HFFc6 (cell line): ENCODE measurements around the gene SCUBE3. TPM values are rescaled to one million over a fixed set of nuclear protein-coding genes. Genes with fewer than 3 reads are reported as not detected.

ENCODE experiments used
- DNase-seq: peaks from one replicate; pipeline ENCODE4 v3.0.0-alpha.2; 2018
- H3K27ac Mint-ChIP-seq: 2 replicates; pipeline ENCODE4 v1.8.0; 2020; ENCODE audit warnings: mild to moderate bottlenecking, mixed read lengths
- H3K27me3 Mint-ChIP-seq: 2 replicates; pipeline ENCODE4 v1.8.0; 2021; ENCODE audit warnings: mild to moderate bottlenecking, moderate library complexity, mixed read lengths; ENCODE audit not compliant: insufficient read depth
- H3K36me3 Mint-ChIP-seq: 2 replicates; pipeline ENCODE4 v1.8.0; 2021; ENCODE audit warnings: low read depth, mixed read lengths
- H3K4me1 Mint-ChIP-seq: 2 replicates; pipeline ENCODE4 v1.8.0; 2020; ENCODE audit warnings: low read depth, mixed read lengths
- H3K4me3 Mint-ChIP-seq: 2 replicates; pipeline ENCODE4 v1.8.0; 2020; ENCODE audit warnings: mild to moderate bottlenecking, moderate library complexity, mixed read lengths
- H3K9me3 Mint-ChIP-seq: 2 replicates; pipeline ENCODE4 v1.8.0; 2020; ENCODE audit warnings: mild to moderate bottlenecking, mixed read lengths
- CTCF ChIP-seq: fragments of 200-600 bp; sonication (generic); IDR thresholded peaks from 2 replicates; pipeline ENCODE4 v1.5.0; 2021; ENCODE audit warnings: antibody characterized with exemption, mild to moderate bottlenecking
- total RNA-seq, 6 experiments: library from RNA; stranded (reverse); fragmentation: NEBNext Ultra II Directional; extraction: Animal tissue kit (Norgen Biotek cat#: 25700); gene quantifications; 2 replicates in 1 of 6; 3 replicates in 5 of 6; pipeline ENCODE4 v1.2.3, GENCODE V29; 2021

Gene SCUBE3
- total RNA-seq, 6 experiments from 2014 or later, result 37.0 to 75.0 (median 44.3) TPM

- no peak overlapping the region for H3K4me3 Mint-ChIP-seq
- H3K4me1 Mint-ChIP-seq, result peaks cover 54% of the 10 kb centered on the region
- peaks cover 9% of the 10 kb centered on the region; the same call in 1 of the 2 replicates for H3K36me3 Mint-ChIP-seq
- H3K27ac Mint-ChIP-seq, result no peak overlapping the region; the same call in 1 of the 2 replicates
- DNase-seq, result no peak
- H3K27me3 Mint-ChIP-seq, result peaks cover 1% of the 10 kb centered on the region; the same call in 1 of the 2 replicates
- TF ChIP-seq CTCF, result no peak
- no peaks in the 10 kb centered on the region for H3K9me3 Mint-ChIP-seq
These were observed 7.0 kb downstream of the SCUBE3 start for GRCh38 chr6:35220711-35221110.

- peaks cover 32% of the 10 kb centered on the region for H3K4me1 Mint-ChIP-seq
- no peak overlapping the region for H3K4me3 Mint-ChIP-seq
- H3K9me3 Mint-ChIP-seq, result no peaks in the 10 kb centered on the region
- no peak for DNase-seq
- peaks cover 6% of the 10 kb centered on the region; the same call in 1 of the 2 replicates for H3K36me3 Mint-ChIP-seq
- TF ChIP-seq CTCF, result no peak
- H3K27me3 Mint-ChIP-seq, result peaks cover 1% of the 10 kb centered on the region; the same call in 1 of the 2 replicates
- no peak overlapping the region for H3K27ac Mint-ChIP-seq
These were observed 9.6 kb downstream of the SCUBE3 start for GRCh38 chr6:35223396-35223795.

- Mint-ChIP-seq H3K27ac (no peak overlapping the region), H3K36me3 (peaks cover 6% of the 10 kb centered on the region; the same call in 1 of the 2 replicates), H3K27me3 (peaks cover 1% of the 10 kb centered on the region; the same call in 1 of the 2 replicates)
These were observed 11.0 kb downstream of the SCUBE3 start for GRCh38 chr6:35224720-35225119.

GRCh38 chr6:35228481-35228880 is 14.7 kb downstream of the SCUBE3 start:
- H3K36me3 Mint-ChIP-seq, result peaks cover 21% of the 10 kb centered on the region
- no peak overlapping the region for H3K4me3 Mint-ChIP-seq
- no peak for DNase-seq
- no peaks in the 10 kb centered on the region for H3K9me3 Mint-ChIP-seq
- peaks cover 21% of the 10 kb centered on the region for H3K4me1 Mint-ChIP-seq
- no peak for TF ChIP-seq CTCF
- H3K27ac Mint-ChIP-seq, result no peak overlapping the region
- H3K27me3 Mint-ChIP-seq, result peaks cover 3% of the 10 kb centered on the region

More at GRCh38 chr6:35224720-35225119, 11.0 kb downstream of the SCUBE3 start:
- peaks cover 20% of the 10 kb centered on the region for H3K4me1 Mint-ChIP-seq
- no peak for TF ChIP-seq CTCF
- no peaks in the 10 kb centered on the region for H3K9me3 Mint-ChIP-seq
- H3K4me3 Mint-ChIP-seq, result no peak overlapping the region
- DNase-seq, result no peak

- no peak overlapping the region for H3K27ac Mint-ChIP-seq
These were observed 15.5 kb downstream of the SCUBE3 start for GRCh38 chr6:35229304-35229703.

More at GRCh38 chr6:35229304-35229703, 15.5 kb downstream of the SCUBE3 start:
- DNase-seq, result no peak
- Mint-ChIP-seq H3K4me3 (no peak overlapping the region), H3K4me1 (peaks cover 23% of the 10 kb centered on the region), H3K9me3 (no peaks in the 10 kb centered on the region), H3K36me3 (peaks cover 23% of the 10 kb centered on the region), H3K27me3 (peaks cover 2% of the 10 kb centered on the region)
- TF ChIP-seq CTCF, result no peak
